GM21381 (cell line): ENCODE measurements around the gene MT1B.

Source experiments
- ATAC-seq: cut with Tn5 transposase; IDR thresholded peaks from one replicate; pipeline ENCODE4 v1.9.1; 2021; ENCODE audit warnings: mild to moderate bottlenecking, moderate library complexity; ENCODE audit not compliant: unreplicated experiment

The MT1B gene

GRCh38 chr16:56651586-56651985 is at the start of gene MT1B:
Gene MT1B, plus strand, starts transcription at chr16:56651886. Its CDS starts 68 bp downstream, at chr16:56651954.
- no peak for ATAC-seq

- ATAC-seq, result no peak
These were observed 48.1 kb upstream of the MT1B start for GRCh38 chr16:56603589-56603988.

GRCh38 chr16:56604966-56605365 is 46.7 kb upstream of the MT1B start:
- ATAC-seq, result no peak

GRCh38 chr16:56605475-56605874 is 46.2 kb upstream of the MT1B start:
- no peak for ATAC-seq

- ATAC-seq, result no peak
These were observed 45.6 kb upstream of the MT1B start for GRCh38 chr16:56606071-56606475.

- no peak for ATAC-seq
These were observed 45.1 kb upstream of the MT1B start for GRCh38 chr16:56606476-56607108.

- no peak for ATAC-seq
These were observed 44.5 kb upstream of the MT1B start for GRCh38 chr16:56607109-56607618.

- no peak for ATAC-seq
These were observed 44.0 kb upstream of the MT1B start for GRCh38 chr16:56607675-56608042.

- ATAC-seq, result peak; percentile 85
These were observed 43.4 kb upstream of the MT1B start, which contains the start of gene MT2A for GRCh38 chr16:56608043-56608875. Gene MT2A, plus strand, starts transcription at chr16:56608584. Its CDS starts 72 bp downstream, at chr16:56608656.

GRCh38 chr16:56608876-56609462 is 42.7 kb upstream of the MT1B start:
- ATAC-seq, result no peak

GRCh38 chr16:56609463-56609921 is 42.2 kb upstream of the MT1B start:
- peak; percentile 38 for ATAC-seq

- no peak for ATAC-seq
These were observed 41.6 kb upstream of the MT1B start for GRCh38 chr16:56610017-56610608.

- ATAC-seq, result no peak
These were observed 41.0 kb upstream of the MT1B start for GRCh38 chr16:56610609-56611111.

GRCh38 chr16:56611281-56611833 is 40.3 kb upstream of the MT1B start:
- ATAC-seq, result no peak

GRCh38 chr16:56613706-56614105 is 38.0 kb upstream of the MT1B start:
- ATAC-seq, result no peak

- no peak for ATAC-seq
These were observed 37.1 kb upstream of the MT1B start for GRCh38 chr16:56614549-56614991.

- ATAC-seq, result no peak
These were observed 36.3 kb upstream of the MT1B start for GRCh38 chr16:56615353-56615752.

GRCh38 chr16:56616608-56617211 is 35.0 kb upstream of the MT1B start:
- no peak for ATAC-seq

GRCh38 chr16:56617212-56618085 is 34.2 kb upstream of the MT1B start:
- ATAC-seq, result no peak
